ENCODE data around the gene L1CAM.

The L1CAM gene

GRCh38 chrX:153865321-153865580, 20.7 kb downstream of the L1CAM start:
- peaks cover 0 to 55% (median 2%) of the 10 kb centered on the region in 5 experiments for H3K27me3 ChIP-seq (replicated peaks in 2 of 5; ENCODE audit: control insufficient read depth in 4 of 5, insufficient read depth in 5 of 5, low read length in 4 of 5)
- H3K4me1 ChIP-seq (ENCODE audit: control extremely low read depth in 1 of 4, control insufficient read depth in 4 of 4, insufficient read depth in 4 of 4, low read length in 3 of 4), result no peaks in the 10 kb centered on the region
- H3K27ac ChIP-seq (ENCODE audit: insufficient read depth in 1 of 2, low read depth in 1 of 2, low read length in 2 of 2, poor library complexity in 1 of 2, severe bottlenecking in 2 of 2), result no peak overlapping the region
- H3K9me3 ChIP-seq (ENCODE audit: control extremely low read depth in 1 of 5, control insufficient read depth in 4 of 5, insufficient read depth in 2 of 5, low read depth in 1 of 5, low read length in 4 of 5), result no peaks in the 10 kb centered on the region
- 95% methylated on average over 6 of the region's 11 CpGs for WGBS (ENCODE audit: insufficient coverage)
- no peaks in the 10 kb centered on the region for H3K36me3 ChIP-seq (ENCODE audit: control insufficient read depth in 4 of 4, insufficient read depth in 4 of 4, low read length in 3 of 4)
- DNase-seq, result no peak
- ChIA-PET POLR2A (no interaction called here), CTCF (no interaction called here)
- H3K4me3 ChIP-seq (ENCODE audit: control insufficient read depth in 1 of 7, extremely low read depth in 1 of 7, insufficient read depth in 4 of 7, low read depth in 2 of 7, low read length in 6 of 7), result no peak overlapping the region

GRCh38 chrX:153864561-153865320, 21.2 kb downstream of the L1CAM start:
- Histone ChIP-seq H3K4me1 (ENCODE audit: control extremely low read depth in 1 of 4, control insufficient read depth in 4 of 4, insufficient read depth in 4 of 4, low read length in 3 of 4) (no peaks in the 10 kb centered on the region), H3K27ac (ENCODE audit: insufficient read depth in 1 of 2, low read depth in 1 of 2, low read length in 2 of 2, poor library complexity in 1 of 2, severe bottlenecking in 2 of 2) (no peak overlapping the region), H3K27me3 (replicated peaks in 2 of 5; ENCODE audit: control insufficient read depth in 4 of 5, insufficient read depth in 5 of 5, low read length in 4 of 5) (peaks cover 0 to 56% (median 2%) of the 10 kb centered on the region in 5 experiments), H3K4me3 (ENCODE audit: control insufficient read depth in 1 of 7, extremely low read depth in 1 of 7, insufficient read depth in 4 of 7, low read depth in 2 of 7, low read length in 6 of 7) (no peak overlapping the region), H3K9me3 (ENCODE audit: control extremely low read depth in 1 of 5, control insufficient read depth in 4 of 5, insufficient read depth in 2 of 5, low read depth in 1 of 5, low read length in 4 of 5) (no peaks in the 10 kb centered on the region), H3K36me3 (ENCODE audit: control insufficient read depth in 4 of 4, insufficient read depth in 4 of 4, low read length in 3 of 4) (no peaks in the 10 kb centered on the region)
- DNase-seq, result no peak
- POLR2A ChIA-PET, result no interaction called here
- CTCF ChIA-PET, result no interaction called here
- WGBS (ENCODE audit: insufficient coverage), result 95% methylated on average over 25 of the region's 30 CpGs

- Histone ChIP-seq H3K4me1 (ENCODE audit: control extremely low read depth in 1 of 4, control insufficient read depth in 4 of 4, insufficient read depth in 4 of 4, low read length in 3 of 4) (no peaks in the 10 kb centered on the region), H3K9me3 (ENCODE audit: control extremely low read depth in 1 of 5, control insufficient read depth in 4 of 5, insufficient read depth in 2 of 5, low read depth in 1 of 5, low read length in 4 of 5) (no peaks in the 10 kb centered on the region), H3K27ac (ENCODE audit: insufficient read depth in 1 of 2, low read depth in 1 of 2, low read length in 2 of 2, poor library complexity in 1 of 2, severe bottlenecking in 2 of 2) (no peak overlapping the region), H3K4me3 (ENCODE audit: control insufficient read depth in 1 of 7, extremely low read depth in 1 of 7, insufficient read depth in 4 of 7, low read depth in 2 of 7, low read length in 6 of 7) (no peak overlapping the region), H3K36me3 (ENCODE audit: control insufficient read depth in 4 of 4, insufficient read depth in 4 of 4, low read length in 3 of 4) (no peaks in the 10 kb centered on the region), H3K27me3 (replicated peaks in 2 of 5; ENCODE audit: control insufficient read depth in 4 of 5, insufficient read depth in 5 of 5, low read length in 4 of 5) (peaks cover 0 to 56% (median 2%) of the 10 kb centered on the region in 5 experiments)
- ChIA-PET CTCF (no interaction called here), POLR2A (no interaction called here)
- DNase-seq, result no peak
- WGBS (ENCODE audit: insufficient coverage), result 85% methylated on average over 10 of the region's 10 CpGs
Observed at GRCh38 chrX:153864101-153864500, 21.9 kb downstream of the L1CAM start.

GRCh38 chrX:153863251-153863991, 22.6 kb downstream of the L1CAM start:
- Histone ChIP-seq H3K27ac (ENCODE audit: insufficient read depth in 1 of 2, low read depth in 1 of 2, low read length in 2 of 2, poor library complexity in 1 of 2, severe bottlenecking in 2 of 2) (no peak overlapping the region), H3K9me3 (ENCODE audit: control extremely low read depth in 1 of 5, control insufficient read depth in 4 of 5, insufficient read depth in 2 of 5, low read depth in 1 of 5, low read length in 4 of 5) (no peaks in the 10 kb centered on the region), H3K36me3 (ENCODE audit: control insufficient read depth in 4 of 4, insufficient read depth in 4 of 4, low read length in 3 of 4) (no peaks in the 10 kb centered on the region), H3K4me3 (ENCODE audit: control insufficient read depth in 1 of 7, extremely low read depth in 1 of 7, insufficient read depth in 4 of 7, low read depth in 2 of 7, low read length in 6 of 7) (no peak overlapping the region), H3K4me1 (ENCODE audit: control extremely low read depth in 1 of 4, control insufficient read depth in 4 of 4, insufficient read depth in 4 of 4, low read length in 3 of 4) (no peaks in the 10 kb centered on the region), H3K27me3 (replicated peaks in 2 of 5; ENCODE audit: control insufficient read depth in 4 of 5, insufficient read depth in 5 of 5, low read length in 4 of 5) (peaks cover 0 to 54% (median 2%) of the 10 kb centered on the region in 5 experiments)
- POLR2A ChIA-PET, result no interaction called here
- no peak for DNase-seq
- CTCF ChIA-PET, result no interaction called here
- WGBS (ENCODE audit: insufficient coverage), result 78% methylated on average over 19 of the region's 28 CpGs

- H3K4me1 ChIP-seq (ENCODE audit: control extremely low read depth in 1 of 4, control insufficient read depth in 4 of 4, insufficient read depth in 4 of 4, low read length in 3 of 4), result no peaks in the 10 kb centered on the region
- DNase-seq, result no peak
- H3K36me3 ChIP-seq (ENCODE audit: control insufficient read depth in 4 of 4, insufficient read depth in 4 of 4, low read length in 3 of 4), result no peaks in the 10 kb centered on the region
- H3K4me3 ChIP-seq (ENCODE audit: control insufficient read depth in 1 of 7, extremely low read depth in 1 of 7, insufficient read depth in 4 of 7, low read depth in 2 of 7, low read length in 6 of 7), result no peak overlapping the region
- CTCF ChIA-PET, result no interaction called here
- POLR2A ChIA-PET, result no interaction called here
- WGBS (ENCODE audit: insufficient coverage), result 80% methylated on average over 20 of the region's 22 CpGs
- H3K27me3 ChIP-seq (replicated peaks in 2 of 5; ENCODE audit: control insufficient read depth in 4 of 5, insufficient read depth in 5 of 5, low read length in 4 of 5), result peaks cover 0 to 63% (median 4%) of the 10 kb centered on the region in 5 experiments
- H3K27ac ChIP-seq (ENCODE audit: insufficient read depth in 1 of 2, low read depth in 1 of 2, low read length in 2 of 2, poor library complexity in 1 of 2, severe bottlenecking in 2 of 2), result no peak overlapping the region
- H3K9me3 ChIP-seq (ENCODE audit: control extremely low read depth in 1 of 5, control insufficient read depth in 4 of 5, insufficient read depth in 2 of 5, low read depth in 1 of 5, low read length in 4 of 5), result no peaks in the 10 kb centered on the region
Observed at GRCh38 chrX:153862369-153863250, 23.4 kb downstream of the L1CAM start.

- Histone ChIP-seq H3K36me3 (ENCODE audit: control insufficient read depth in 4 of 4, insufficient read depth in 4 of 4, low read length in 3 of 4) (no peaks in the 10 kb centered on the region), H3K9me3 (ENCODE audit: control extremely low read depth in 1 of 5, control insufficient read depth in 4 of 5, insufficient read depth in 2 of 5, low read depth in 1 of 5, low read length in 4 of 5) (no peaks in the 10 kb centered on the region), H3K4me1 (ENCODE audit: control extremely low read depth in 1 of 4, control insufficient read depth in 4 of 4, insufficient read depth in 4 of 4, low read length in 3 of 4) (no peaks in the 10 kb centered on the region), H3K27ac (ENCODE audit: insufficient read depth in 1 of 2, low read depth in 1 of 2, low read length in 2 of 2, poor library complexity in 1 of 2, severe bottlenecking in 2 of 2) (no peak overlapping the region), H3K27me3 (replicated peaks in 2 of 5; ENCODE audit: control insufficient read depth in 4 of 5, insufficient read depth in 5 of 5, low read length in 4 of 5) (peaks cover 0 to 64% (median 4%) of the 10 kb centered on the region in 5 experiments), H3K4me3 (ENCODE audit: control insufficient read depth in 1 of 7, extremely low read depth in 1 of 7, insufficient read depth in 4 of 7, low read depth in 2 of 7, low read length in 6 of 7) (no peak overlapping the region)
- ChIA-PET POLR2A (interaction anchor here (0.7 kb wide), 1 partner anchor 14 kb away, joined by 3 read pairs; no protein-coding TSS in a partner anchor), CTCF (no interaction called here)
- no peak for DNase-seq
- WGBS (ENCODE audit: insufficient coverage), result 86% methylated on average over 16 of the region's 21 CpGs
Observed at GRCh38 chrX:153861733-153862310, 24.2 kb downstream of the L1CAM start.
